HEK293 (cell line): ENCODE results near the gene PIGX.

ENCODE experiments used
- CTCF ChIA-PET: fragments of 350-600 bp; formaldehyde crosslinking; extraction: SDS; loops from one replicate; lab custom pipeline; 2021; ENCODE audit warnings: antibody characterized with exemption; lab: Yijun Ruan, JAX
- POLR2A ChIA-PET: fragments of 300-600 bp; formaldehyde crosslinking; extraction: SDS; loops from one replicate; lab custom pipeline; 2020; ENCODE audit warnings: antibody characterized with exemption, inconsistent platforms; lab: Yijun Ruan, JAX
- H3K27ac ChIP-seq: fragments of 200-500 bp; sonication (Bioruptor generic); 2 replicates; pipeline ENCODE4 v1.5.1; 2014; ENCODE audit warnings: low read depth, low read length, control low read depth, inconsistent platforms; ENCODE audit errors: extremely low read depth
- H3K36me3 ChIP-seq, 2 experiments: fragments of 200-500 bp in 1 of 2; sonication (Bioruptor generic) in 1 of 2; 1 replicate in 1 of 2; 2 replicates in 1 of 2; pipeline ENCODE4 v1.5.1; 2014 to 2017; ENCODE audit warnings: inconsistent platforms in 2 of 2, low read length in 2 of 2; ENCODE audit not compliant: control insufficient read depth in 2 of 2, insufficient read depth in 1 of 2
- H3K4me1 ChIP-seq: fragments of 200-500 bp; sonication (Bioruptor generic); 2 replicates; pipeline ENCODE4 v1.5.1; 2014; ENCODE audit warnings: mild to moderate bottlenecking, low read length, inconsistent platforms; ENCODE audit not compliant: control insufficient read depth, insufficient read depth
- H3K4me3 ChIP-seq: 2 replicates; pipeline ENCODE4 v1.5.1; 2011; ENCODE audit warnings: low read depth, mild to moderate bottlenecking, control low read depth, low read length, moderate library complexity
- H3K9me3 ChIP-seq: fragments of 200-500 bp; sonication (Bioruptor generic); 2 replicates; pipeline ENCODE4 v1.5.1; 2014; ENCODE audit warnings: low read depth, low read length, inconsistent platforms; ENCODE audit not compliant: control insufficient read depth, insufficient read depth
- SCRT2 ChIP-seq: fragments of 450-650 bp; formaldehyde crosslinking; IDR thresholded peaks from 2 replicates; pipeline ENCODE4 v1.5.1; 2016; ENCODE audit warnings: missing biosample characterization, missing genetic modification characterization
- YY1 ChIP-seq: fragments of 450-650 bp; formaldehyde crosslinking; IDR thresholded peaks from 2 replicates; pipeline ENCODE4 v1.5.1; 2018; ENCODE audit warnings: missing biosample characterization, missing genetic modification characterization
- ZBTB10 ChIP-seq: fragments of 450-650 bp; formaldehyde crosslinking; IDR thresholded peaks from 2 replicates; pipeline ENCODE4 v1.5.1; 2016; ENCODE audit warnings: missing biosample characterization, missing genetic modification characterization
- ZBTB44 ChIP-seq: fragments of 450-650 bp; IDR thresholded peaks from 2 replicates; pipeline ENCODE4 v1.5.1; 2018; ENCODE audit warnings: missing biosample characterization, mild to moderate bottlenecking, missing genetic modification characterization
- ZNF132 ChIP-seq: fragments of 450-650 bp; formaldehyde crosslinking; IDR thresholded peaks from 2 replicates; pipeline ENCODE4 v1.5.1; 2017; ENCODE audit warnings: missing biosample characterization, missing genetic modification characterization, borderline replicate concordance
- ZNF140 ChIP-seq: fragments of 450-650 bp; formaldehyde crosslinking; IDR thresholded peaks from 2 replicates; pipeline ENCODE4 v1.5.1; 2016; ENCODE audit warnings: missing biosample characterization, missing genetic modification characterization
- ZNF335 ChIP-seq: fragments of 450-650 bp; formaldehyde crosslinking; conservative IDR thresholded peaks from 2 replicates; pipeline ENCODE4 v1.5.1; 2016; ENCODE audit warnings: missing biosample characterization, missing genetic modification characterization
- ZNF366 ChIP-seq: fragments of 450-650 bp; formaldehyde crosslinking; conservative IDR thresholded peaks from 2 replicates; pipeline ENCODE4 v1.5.1; 2016; ENCODE audit warnings: missing biosample characterization, missing genetic modification characterization
- ZNF37A ChIP-seq: fragments of 450-650 bp; IDR thresholded peaks from 2 replicates; pipeline ENCODE4 v1.5.1; 2018; ENCODE audit warnings: missing biosample characterization, missing genetic modification characterization
- ZNF549 ChIP-seq: fragments of 450-650 bp; IDR thresholded peaks from 2 replicates; pipeline ENCODE4 v1.5.1; 2018; ENCODE audit warnings: missing biosample characterization, missing genetic modification characterization, mild to moderate bottlenecking, inconsistent platforms, moderate library complexity
- ZNF658 ChIP-seq: fragments of 450-650 bp; formaldehyde crosslinking; IDR thresholded peaks from 2 replicates; pipeline ENCODE4; 2016; ENCODE audit warnings: missing biosample characterization, missing genetic modification characterization
- ZNF660 ChIP-seq: fragments of 450-650 bp; IDR thresholded peaks from 2 replicates; pipeline ENCODE4 v1.5.1; 2018; ENCODE audit warnings: missing biosample characterization, mild to moderate bottlenecking, missing genetic modification characterization
- ZNF701 ChIP-seq: fragments of 450-650 bp; formaldehyde crosslinking; IDR thresholded peaks from 2 replicates; pipeline ENCODE4 v1.5.1; 2016; ENCODE audit warnings: missing biosample characterization, missing genetic modification characterization
- ZNF843 ChIP-seq: fragments of 450-650 bp; formaldehyde crosslinking; IDR thresholded peaks from 2 replicates; pipeline ENCODE4 v1.5.1; 2016; ENCODE audit warnings: missing biosample characterization, missing genetic modification characterization
- ZSCAN16 ChIP-seq: fragments of 450-650 bp; formaldehyde crosslinking; IDR thresholded peaks from 2 replicates; pipeline ENCODE4 v1.5.1; 2016; ENCODE audit warnings: missing biosample characterization, missing genetic modification characterization
- TF ChIP-seq, protein P1 (sequence below): fragments of 450-650 bp; formaldehyde crosslinking; IDR thresholded peaks from 2 replicates; pipeline ENCODE4 v1.5.1; 2016; ENCODE audit warnings: missing biosample characterization, missing genetic modification characterization
- TF ChIP-seq, protein P2 (sequence below): fragments of 450-650 bp; formaldehyde crosslinking; IDR thresholded peaks from 2 replicates; pipeline ENCODE4 v1.5.0; 2017; ENCODE audit warnings: missing biosample characterization, missing genetic modification characterization, borderline replicate concordance
- TF ChIP-seq, protein P3 (sequence below): fragments of 450-650 bp; formaldehyde crosslinking; IDR thresholded peaks from 2 replicates; pipeline ENCODE4 v1.5.1; 2016; ENCODE audit warnings: missing biosample characterization, missing genetic modification characterization
- TF ChIP-seq, protein P4 (sequence below): fragments of 450-650 bp; formaldehyde crosslinking; IDR thresholded peaks from 2 replicates; pipeline ENCODE4 v1.5.1; 2016; ENCODE audit warnings: missing biosample characterization, missing genetic modification characterization, borderline replicate concordance

PIGX gene

GRCh38 chr3:196775938-196776337, 63.8 kb downstream of the PIGX start:
- H3K36me3 ChIP-seq: peaks cover 0 to 4% of the 10 kb centered on the region in 2 experiments; a peak in 1 of 3 replicates
- H3K4me1 ChIP-seq: peaks cover 6% of the 10 kb centered on the region; the same call in 1 of the 2 replicates
- POLR2A ChIA-PET: no interaction called here
- no peak overlapping the region for H3K27ac ChIP-seq
- TF ChIP-seq, protein P1, sequence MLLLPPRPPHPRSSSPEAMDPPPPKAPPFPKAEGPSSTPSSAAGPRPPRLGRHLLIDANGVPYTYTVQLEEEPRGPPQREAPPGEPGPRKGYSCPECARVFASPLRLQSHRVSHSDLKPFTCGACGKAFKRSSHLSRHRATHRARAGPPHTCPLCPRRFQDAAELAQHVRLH: no peak
- no peak for TF ChIP-seq ZNF658 (tag by site-specific recombination)
- TF ChIP-seq ZNF335 (tag by site-specific recombination): no peak
- no peak for TF ChIP-seq ZNF701 (tag by site-specific recombination)
- TF ChIP-seq ZNF843 (tag by site-specific recombination): no peak
- TF ChIP-seq, protein P2, sequence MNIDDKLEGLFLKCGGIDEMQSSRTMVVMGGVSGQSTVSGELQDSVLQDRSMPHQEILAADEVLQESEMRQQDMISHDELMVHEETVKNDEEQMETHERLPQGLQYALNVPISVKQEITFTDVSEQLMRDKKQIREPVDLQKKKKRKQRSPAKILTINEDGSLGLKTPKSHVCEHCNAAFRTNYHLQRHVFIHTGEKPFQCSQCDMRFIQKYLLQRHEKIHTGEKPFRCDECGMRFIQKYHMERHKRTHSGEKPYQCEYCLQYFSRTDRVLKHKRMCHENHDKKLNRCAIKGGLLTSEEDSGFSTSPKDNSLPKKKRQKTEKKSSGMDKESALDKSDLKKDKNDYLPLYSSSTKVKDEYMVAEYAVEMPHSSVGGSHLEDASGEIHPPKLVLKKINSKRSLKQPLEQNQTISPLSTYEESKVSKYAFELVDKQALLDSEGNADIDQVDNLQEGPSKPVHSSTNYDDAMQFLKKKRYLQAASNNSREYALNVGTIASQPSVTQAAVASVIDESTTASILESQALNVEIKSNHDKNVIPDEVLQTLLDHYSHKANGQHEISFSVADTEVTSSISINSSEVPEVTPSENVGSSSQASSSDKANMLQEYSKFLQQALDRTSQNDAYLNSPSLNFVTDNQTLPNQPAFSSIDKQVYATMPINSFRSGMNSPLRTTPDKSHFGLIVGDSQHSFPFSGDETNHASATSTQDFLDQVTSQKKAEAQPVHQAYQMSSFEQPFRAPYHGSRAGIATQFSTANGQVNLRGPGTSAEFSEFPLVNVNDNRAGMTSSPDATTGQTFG (tag by site-specific recombination): no peak
- TF ChIP-seq, protein P3, sequence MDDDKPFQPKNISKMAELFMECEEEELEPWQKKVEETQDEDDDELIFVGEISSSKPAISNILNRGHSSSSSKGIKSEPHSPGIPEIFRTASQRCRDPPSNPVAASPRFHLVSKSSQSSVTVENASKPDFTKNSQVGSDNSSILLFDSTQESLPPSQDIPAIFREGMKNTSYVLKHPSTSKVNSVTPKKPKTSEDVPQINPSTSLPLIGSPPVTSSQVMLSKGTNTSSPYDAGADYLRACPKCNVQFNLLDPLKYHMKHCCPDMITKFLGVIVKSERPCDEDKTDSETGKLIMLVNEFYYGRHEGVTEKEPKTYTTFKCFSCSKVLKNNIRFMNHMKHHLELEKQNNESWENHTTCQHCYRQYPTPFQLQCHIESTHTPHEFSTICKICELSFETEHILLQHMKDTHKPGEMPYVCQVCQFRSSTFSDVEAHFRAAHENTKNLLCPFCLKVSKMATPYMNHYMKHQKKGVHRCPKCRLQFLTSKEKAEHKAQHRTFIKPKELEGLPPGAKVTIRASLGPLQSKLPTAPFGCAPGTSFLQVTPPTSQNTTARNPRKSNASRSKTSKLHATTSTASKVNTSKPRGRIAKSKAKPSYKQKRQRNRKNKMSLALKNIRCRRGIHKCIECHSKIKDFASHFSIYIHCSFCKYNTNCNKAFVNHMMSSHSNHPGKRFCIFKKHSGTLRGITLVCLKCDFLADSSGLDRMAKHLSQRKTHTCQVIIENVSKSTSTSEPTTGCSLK: no peak
- TF ChIP-seq YY1 (tag by site-specific recombination): no peak
- TF ChIP-seq ZNF132 (tag by site-specific recombination): no peak
- no peak for TF ChIP-seq SCRT2
- no peak for TF ChIP-seq ZBTB10
- no peak for TF ChIP-seq ZNF37A (tag by site-specific recombination)
- no peak for TF ChIP-seq ZNF366 (tag by site-specific recombination)
- TF ChIP-seq ZNF660 (tag by site-specific recombination): no peak
- TF ChIP-seq ZBTB44 (tag by site-specific recombination): no peak
- no peak for TF ChIP-seq ZSCAN16 (tag by site-specific recombination)
- TF ChIP-seq, protein P4, sequence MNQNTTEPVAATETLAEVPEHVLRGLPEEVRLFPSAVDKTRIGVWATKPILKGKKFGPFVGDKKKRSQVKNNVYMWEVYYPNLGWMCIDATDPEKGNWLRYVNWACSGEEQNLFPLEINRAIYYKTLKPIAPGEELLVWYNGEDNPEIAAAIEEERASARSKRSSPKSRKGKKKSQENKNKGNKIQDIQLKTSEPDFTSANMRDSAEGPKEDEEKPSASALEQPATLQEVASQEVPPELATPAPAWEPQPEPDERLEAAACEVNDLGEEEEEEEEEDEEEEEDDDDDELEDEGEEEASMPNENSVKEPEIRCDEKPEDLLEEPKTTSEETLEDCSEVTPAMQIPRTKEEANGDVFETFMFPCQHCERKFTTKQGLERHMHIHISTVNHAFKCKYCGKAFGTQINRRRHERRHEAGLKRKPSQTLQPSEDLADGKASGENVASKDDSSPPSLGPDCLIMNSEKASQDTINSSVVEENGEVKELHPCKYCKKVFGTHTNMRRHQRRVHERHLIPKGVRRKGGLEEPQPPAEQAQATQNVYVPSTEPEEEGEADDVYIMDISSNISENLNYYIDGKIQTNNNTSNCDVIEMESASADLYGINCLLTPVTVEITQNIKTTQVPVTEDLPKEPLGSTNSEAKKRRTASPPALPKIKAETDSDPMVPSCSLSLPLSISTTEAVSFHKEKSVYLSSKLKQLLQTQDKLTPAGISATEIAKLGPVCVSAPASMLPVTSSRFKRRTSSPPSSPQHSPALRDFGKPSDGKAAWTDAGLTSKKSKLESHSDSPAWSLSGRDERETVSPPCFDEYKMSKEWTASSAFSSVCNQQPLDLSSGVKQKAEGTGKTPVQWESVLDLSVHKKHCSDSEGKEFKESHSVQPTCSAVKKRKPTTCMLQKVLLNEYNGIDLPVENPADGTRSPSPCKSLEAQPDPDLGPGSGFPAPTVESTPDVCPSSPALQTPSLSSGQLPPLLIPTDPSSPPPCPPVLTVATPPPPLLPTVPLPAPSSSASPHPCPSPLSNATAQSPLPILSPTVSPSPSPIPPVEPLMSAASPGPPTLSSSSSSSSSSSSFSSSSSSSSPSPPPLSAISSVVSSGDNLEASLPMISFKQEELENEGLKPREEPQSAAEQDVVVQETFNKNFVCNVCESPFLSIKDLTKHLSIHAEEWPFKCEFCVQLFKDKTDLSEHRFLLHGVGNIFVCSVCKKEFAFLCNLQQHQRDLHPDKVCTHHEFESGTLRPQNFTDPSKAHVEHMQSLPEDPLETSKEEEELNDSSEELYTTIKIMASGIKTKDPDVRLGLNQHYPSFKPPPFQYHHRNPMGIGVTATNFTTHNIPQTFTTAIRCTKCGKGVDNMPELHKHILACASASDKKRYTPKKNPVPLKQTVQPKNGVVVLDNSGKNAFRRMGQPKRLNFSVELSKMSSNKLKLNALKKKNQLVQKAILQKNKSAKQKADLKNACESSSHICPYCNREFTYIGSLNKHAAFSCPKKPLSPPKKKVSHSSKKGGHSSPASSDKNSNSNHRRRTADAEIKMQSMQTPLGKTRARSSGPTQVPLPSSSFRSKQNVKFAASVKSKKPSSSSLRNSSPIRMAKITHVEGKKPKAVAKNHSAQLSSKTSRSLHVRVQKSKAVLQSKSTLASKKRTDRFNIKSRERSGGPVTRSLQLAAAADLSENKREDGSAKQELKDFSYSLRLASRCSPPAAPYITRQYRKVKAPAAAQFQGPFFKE (tag by site-specific recombination): no peak
- no peak for TF ChIP-seq ZNF140 (tag by site-specific recombination)
- no peak for TF ChIP-seq ZNF549 (tag by site-specific recombination)
- TF ChIP-seq, all 188 proteins: peak for 0
- CTCF ChIA-PET: no interaction called here
- no peaks in the 10 kb centered on the region for H3K9me3 ChIP-seq
- no peak overlapping the region for H3K4me3 ChIP-seq
